ENCODE results near the gene MFN2.
A peak's percentile ranks its signal among the peaks of the same experiment; 100 is the strongest.

Gene MFN2

GRCh38 chr1:11960715-11961114 lies 19.5 kb upstream of the MFN2 start:
- FAIRE-seq: no peak

GRCh38 chr1:11961230-11961629 lies 19.0 kb upstream of the MFN2 start:
- FAIRE-seq: peak; percentile 76

- no peak for FAIRE-seq
These were observed 16.6 kb upstream of the MFN2 start for GRCh38 chr1:11963622-11964021.

- no peak for FAIRE-seq
These were observed 15.6 kb upstream of the MFN2 start for GRCh38 chr1:11964656-11965055.

GRCh38 chr1:11967028-11967547 lies 13.2 kb upstream of the MFN2 start:
- no peak for FAIRE-seq

GRCh38 chr1:11970441-11971185 lies 9.6 kb upstream of the MFN2 start:
- FAIRE-seq: no peak

GRCh38 chr1:11977625-11978024 lies 2.6 kb upstream of the MFN2 start:
- FAIRE-seq: no peak

- no peak for FAIRE-seq
These were observed 1.9 kb upstream of the MFN2 start for GRCh38 chr1:11978301-11978700.

GRCh38 chr1:11979028-11979850 lies 1.0 kb upstream of the MFN2 start:
- no peak for FAIRE-seq

GRCh38 chr1:11980676-11980972 lies 380 bp downstream of the MFN2 start:
- no peak for FAIRE-seq

- FAIRE-seq: no peak
These were observed 1.2 kb downstream of the MFN2 start for GRCh38 chr1:11981378-11982009.

- no peak for FAIRE-seq
These were observed 1.8 kb downstream of the MFN2 start for GRCh38 chr1:11982010-11982392.

- no peak for FAIRE-seq
These were observed 3.9 kb downstream of the MFN2 start for GRCh38 chr1:11984121-11984520.

GRCh38 chr1:11984576-11984975 lies 4.3 kb downstream of the MFN2 start:
- FAIRE-seq: no peak

GRCh38 chr1:11985171-11985570 lies 4.9 kb downstream of the MFN2 start:
- no peak for FAIRE-seq

GRCh38 chr1:11985851-11986250 lies 5.6 kb downstream of the MFN2 start:
- no peak for FAIRE-seq

GRCh38 chr1:11989669-11990068 lies 9.4 kb downstream of the MFN2 start:
- no peak for FAIRE-seq

- FAIRE-seq: no peak
These were observed 10.2 kb downstream of the MFN2 start for GRCh38 chr1:11990303-11991032.

- FAIRE-seq: no peak
These were observed 11.9 kb downstream of the MFN2 start for GRCh38 chr1:11991969-11992676.

GRCh38 chr1:11997081-11997850 lies 17.0 kb downstream of the MFN2 start:
- FAIRE-seq: no peak

GRCh38 chr1:11998636-11999035 lies 18.4 kb downstream of the MFN2 start:
- FAIRE-seq: no peak

- FAIRE-seq: no peak
These were observed 19.0 kb downstream of the MFN2 start for GRCh38 chr1:11999236-11999635.
